GM12865 (cell line): ENCODE results near the gene HOXA5.

ENCODE experiments used
- DNase-seq: peaks from one replicate; pipeline ENCODE4 v3.0.0; 2010; ENCODE audit warnings: low read depth
- H3K4me3 ChIP-seq: 2 replicates; pipeline ENCODE4 v1.5.1; 2011; ENCODE audit warnings: mild to moderate bottlenecking, low read depth, low read length, control low read depth
- TF ChIP-seq, protein P1 (sequence below): IDR thresholded peaks from 2 replicates; pipeline ENCODE4 v1.5.1; 2011; ENCODE audit warnings: low read length, control low read depth, low read depth, inconsistent platforms; ENCODE audit not compliant: insufficient read depth; ENCODE audit errors: missing control alignments

The HOXA5 gene

GRCh38 chr7:27107391-27108381 is 35.8 kb downstream of the HOXA5 start:
- TF ChIP-seq, protein P1, sequence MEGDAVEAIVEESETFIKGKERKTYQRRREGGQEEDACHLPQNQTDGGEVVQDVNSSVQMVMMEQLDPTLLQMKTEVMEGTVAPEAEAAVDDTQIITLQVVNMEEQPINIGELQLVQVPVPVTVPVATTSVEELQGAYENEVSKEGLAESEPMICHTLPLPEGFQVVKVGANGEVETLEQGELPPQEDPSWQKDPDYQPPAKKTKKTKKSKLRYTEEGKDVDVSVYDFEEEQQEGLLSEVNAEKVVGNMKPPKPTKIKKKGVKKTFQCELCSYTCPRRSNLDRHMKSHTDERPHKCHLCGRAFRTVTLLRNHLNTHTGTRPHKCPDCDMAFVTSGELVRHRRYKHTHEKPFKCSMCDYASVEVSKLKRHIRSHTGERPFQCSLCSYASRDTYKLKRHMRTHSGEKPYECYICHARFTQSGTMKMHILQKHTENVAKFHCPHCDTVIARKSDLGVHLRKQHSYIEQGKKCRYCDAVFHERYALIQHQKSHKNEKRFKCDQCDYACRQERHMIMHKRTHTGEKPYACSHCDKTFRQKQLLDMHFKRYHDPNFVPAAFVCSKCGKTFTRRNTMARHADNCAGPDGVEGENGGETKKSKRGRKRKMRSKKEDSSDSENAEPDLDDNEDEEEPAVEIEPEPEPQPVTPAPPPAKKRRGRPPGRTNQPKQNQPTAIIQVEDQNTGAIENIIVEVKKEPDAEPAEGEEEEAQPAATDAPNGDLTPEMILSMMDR: no peak
- no peak overlapping the region for H3K4me3 ChIP-seq
- no peak for DNase-seq

GRCh38 chr7:27106901-27107240 is 36.6 kb downstream of the HOXA5 start:
- DNase-seq: no peak
- no peak overlapping the region for H3K4me3 ChIP-seq
- TF ChIP-seq, protein P1: no peak

GRCh38 chr7:27106181-27106900 is 37.1 kb downstream of the HOXA5 start:
- TF ChIP-seq, protein P1: no peak
- no peak for DNase-seq
- H3K4me3 ChIP-seq: no peak overlapping the region

GRCh38 chr7:27105301-27106031 is 38.0 kb downstream of the HOXA5 start:
- H3K4me3 ChIP-seq: no peak overlapping the region
- TF ChIP-seq, protein P1: no peak
- no peak for DNase-seq

DNA sequence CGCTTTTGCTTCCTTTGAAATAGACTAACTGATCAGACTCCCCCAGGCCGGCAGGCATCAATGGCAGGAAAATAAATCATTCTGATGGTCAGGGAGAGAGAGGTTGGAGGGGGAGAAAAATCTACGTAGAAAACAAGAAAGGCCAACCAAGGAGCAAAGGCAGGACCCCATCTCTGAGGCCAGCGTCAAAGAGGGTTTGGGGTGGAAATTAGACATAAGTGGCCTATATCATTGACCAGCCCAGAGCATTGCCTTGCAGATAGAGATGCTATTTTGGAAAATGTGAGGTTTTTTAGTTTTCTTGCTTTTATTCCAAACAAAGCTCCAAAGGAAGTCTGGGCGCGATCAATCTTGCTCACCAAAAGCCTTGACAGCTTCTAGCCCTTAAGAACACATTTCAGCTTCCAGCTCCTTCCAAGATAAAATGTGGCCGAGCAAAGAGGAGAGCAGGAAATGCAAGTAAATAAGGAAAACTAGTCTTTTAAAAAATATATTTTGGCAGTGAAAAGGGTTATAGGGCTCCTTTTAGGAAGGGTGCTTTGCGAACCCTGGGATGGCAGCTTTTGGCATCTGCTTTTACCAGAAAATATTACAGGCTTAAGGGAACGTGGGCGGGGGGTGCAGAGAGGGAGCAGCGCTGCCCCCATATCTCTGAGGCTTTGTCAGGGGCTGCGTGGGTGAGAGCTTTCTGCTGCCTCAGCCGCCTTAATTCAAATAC is 39.0 kb downstream of the HOXA5 start:
- no peak for DNase-seq
- no peak overlapping the region for H3K4me3 ChIP-seq
- TF ChIP-seq, protein P1: no peak
